NCI-H2196 (cell line): ENCODE results near the gene CACNA2D3.

Experiments
- DNase-seq: peaks from one replicate; lab custom pipeline; 2025; ENCODE audit not compliant: unreplicated experiment; lab: John Stamatoyannopoulos, UW

CACNA2D3 gene

GRCh38 chr3:54168451-54168850 is 46.1 kb downstream of the CACNA2D3 start:
- DNase-seq = no peak

- DNase-seq = no peak
These were observed 47.2 kb downstream of the CACNA2D3 start for GRCh38 chr3:54169524-54169923.

DNA sequence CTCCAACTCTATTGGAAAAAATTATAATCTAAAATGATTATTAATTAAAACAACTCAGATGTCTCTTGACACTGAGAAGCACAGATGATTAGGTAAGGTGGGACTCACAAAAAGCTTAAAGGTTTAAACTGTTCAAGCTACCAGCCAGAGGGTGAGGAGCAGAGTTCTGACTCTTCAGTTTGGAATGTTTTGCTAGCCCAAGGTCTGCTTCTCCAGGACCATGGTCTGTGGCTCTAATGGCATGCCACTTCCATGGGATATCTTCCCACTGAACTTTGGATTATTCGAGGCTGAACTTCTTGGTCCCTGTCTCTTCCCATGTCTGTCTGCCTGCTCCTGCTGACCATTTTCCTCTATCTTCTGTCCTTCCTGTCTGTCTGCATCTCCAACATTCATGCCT is 49.2 kb downstream of the CACNA2D3 start:
- DNase-seq = no peak

DNA sequence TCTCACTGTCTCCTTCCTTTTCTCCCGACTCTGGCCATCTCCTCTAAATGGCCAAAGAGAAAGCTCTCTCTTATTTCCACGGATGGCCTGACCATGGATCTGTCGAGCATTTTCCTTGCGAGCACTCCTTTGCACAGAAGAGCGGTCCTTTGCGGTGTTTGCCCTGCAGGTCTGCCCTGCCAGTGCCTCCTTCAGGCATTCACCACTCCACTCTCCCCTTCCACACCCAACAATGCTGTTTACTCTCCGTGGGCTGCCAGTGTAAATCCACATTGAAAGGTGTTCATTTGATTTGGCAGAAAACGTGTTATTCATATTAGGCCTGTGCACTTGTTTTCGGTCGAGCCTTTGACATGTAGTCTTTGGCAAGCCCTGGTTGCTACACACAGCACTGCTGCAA is 49.6 kb downstream of the CACNA2D3 start:
- no peak for DNase-seq

DNA sequence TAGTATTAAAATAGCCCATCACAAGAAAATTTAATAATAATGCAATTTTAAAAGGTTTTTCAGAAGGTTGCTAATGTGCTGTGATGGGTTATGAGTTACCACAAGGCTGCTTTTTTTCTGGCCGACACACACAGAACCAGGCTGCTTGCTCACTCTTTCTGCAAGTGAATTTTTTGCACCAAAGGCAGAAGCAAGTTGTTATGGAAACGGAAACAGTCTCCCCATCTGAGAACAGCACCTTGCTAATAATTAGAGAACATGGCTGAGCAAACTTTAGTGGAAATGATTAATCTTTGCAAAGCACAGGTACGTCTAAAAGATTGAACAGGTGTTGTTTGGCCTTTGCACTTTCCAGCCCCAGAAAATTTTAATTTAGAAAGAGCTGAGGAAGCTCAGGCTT is 51.0 kb downstream of the CACNA2D3 start:
- DNase-seq = no peak

DNA sequence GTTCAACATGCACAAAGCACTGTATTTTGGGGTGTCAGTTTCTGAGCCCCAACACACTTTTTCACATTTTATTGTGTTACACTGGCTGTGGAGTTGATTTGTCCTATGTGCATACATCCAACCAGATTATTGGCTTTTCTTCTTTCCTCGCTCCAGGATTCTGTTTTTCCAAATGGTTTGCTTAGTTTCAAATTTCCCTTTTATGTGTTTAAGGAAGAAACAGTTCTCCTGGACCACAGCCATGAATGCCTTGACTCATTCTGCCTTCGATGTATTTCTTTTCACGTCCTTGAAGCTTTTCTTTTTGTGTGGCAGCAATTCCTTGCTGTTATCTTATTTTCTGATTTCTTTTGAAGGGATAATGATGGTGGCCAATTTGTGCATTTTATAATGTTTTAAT is 53.8 kb downstream of the CACNA2D3 start:
- peak; percentile 42 for DNase-seq

GRCh38 chr3:54177816-54178215 is 55.5 kb downstream of the CACNA2D3 start:
- no peak for DNase-seq

DNA sequence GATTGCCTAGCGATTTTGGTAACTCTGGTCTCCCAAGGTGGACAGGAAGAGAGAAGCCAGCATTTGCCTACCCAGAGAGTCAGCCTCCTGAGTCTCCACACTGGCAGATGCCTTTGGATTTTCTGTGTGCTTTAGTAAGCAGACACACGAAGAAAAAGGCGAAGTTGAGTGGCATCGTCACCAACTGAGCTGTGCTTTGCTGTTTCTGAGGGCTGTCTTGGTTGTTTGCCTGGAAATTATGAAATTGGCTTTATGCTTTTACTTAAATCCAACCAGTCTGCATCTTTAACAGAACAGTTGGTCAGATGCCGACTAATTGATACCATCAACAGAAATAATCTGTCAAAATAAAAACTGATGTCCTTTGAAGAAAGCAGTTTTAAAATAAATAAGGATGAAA is 56.0 kb downstream of the CACNA2D3 start:
- no peak for DNase-seq

DNA sequence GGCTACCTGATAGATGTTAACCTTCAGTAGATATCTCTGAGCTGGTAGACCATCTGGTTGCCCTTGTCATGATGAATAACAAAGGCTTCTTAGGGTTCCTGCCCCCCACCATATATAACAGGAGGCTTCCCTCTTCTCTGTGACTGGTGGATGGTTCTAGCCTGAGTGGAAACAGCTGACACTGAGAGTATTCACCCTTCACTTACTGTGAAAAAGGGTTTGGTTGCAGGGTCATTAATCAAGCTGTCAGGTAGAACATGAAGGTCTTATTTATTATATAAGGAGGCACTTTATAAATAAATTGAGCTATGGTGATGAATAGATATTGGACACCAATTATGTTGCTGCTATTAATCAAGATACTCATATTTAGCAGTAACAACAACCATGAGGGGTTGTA is 58.6 kb downstream of the CACNA2D3 start:
- DNase-seq = no peak

- no peak for DNase-seq
These were observed 59.9 kb downstream of the CACNA2D3 start for GRCh38 chr3:54182242-54182641.

GRCh38 chr3:54185740-54186139 is 63.4 kb downstream of the CACNA2D3 start:
- no peak for DNase-seq

DNA sequence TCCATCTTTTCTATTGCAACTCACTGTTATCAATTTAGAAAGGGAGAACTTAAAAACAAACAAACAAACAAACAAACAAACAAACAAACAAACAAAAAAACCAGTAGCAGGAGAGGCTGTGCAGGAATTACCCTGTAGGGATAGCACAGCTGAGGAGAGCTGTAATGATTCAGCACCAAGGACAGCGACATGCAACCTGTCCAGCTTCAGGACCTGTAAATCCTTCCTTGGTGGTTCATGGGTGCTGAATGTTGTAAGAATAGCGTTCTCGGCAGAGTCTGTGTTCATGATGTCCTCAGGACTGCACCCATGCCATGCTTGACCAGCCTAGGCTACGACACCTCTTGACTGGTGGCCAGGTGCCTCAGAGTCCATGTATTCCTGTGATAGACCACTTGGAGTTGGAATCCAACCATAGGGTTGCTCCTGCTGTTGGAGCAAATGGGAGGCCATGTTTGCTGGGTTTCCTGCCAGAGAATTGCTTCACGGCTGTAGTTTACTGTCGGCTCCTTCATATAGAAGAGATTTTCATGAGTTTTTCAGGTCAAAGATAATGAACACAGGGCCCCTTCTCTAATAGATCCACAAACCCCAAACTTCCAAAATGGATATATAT is 65.9 kb downstream of the CACNA2D3 start:
- DNase-seq = no peak

DNA sequence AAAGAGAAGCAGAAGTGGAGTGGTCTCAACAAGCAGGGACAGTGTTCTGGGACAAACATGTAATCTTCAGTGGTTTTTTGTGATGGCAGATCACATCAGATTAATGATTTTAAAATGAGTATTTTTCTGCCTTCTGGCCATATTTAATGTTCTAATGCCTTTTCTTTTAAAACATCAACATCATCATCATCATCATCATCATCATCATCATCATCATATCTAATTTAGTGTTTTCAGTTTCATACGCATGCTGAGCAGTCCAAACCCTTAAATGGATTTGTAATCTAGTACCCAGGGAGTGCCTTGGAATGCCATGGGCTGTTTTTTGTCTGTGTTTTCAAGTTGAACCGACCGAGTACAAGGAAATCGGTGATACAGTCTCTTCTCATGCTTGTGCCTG is 68.9 kb downstream of the CACNA2D3 start:
- no peak for DNase-seq

DNA sequence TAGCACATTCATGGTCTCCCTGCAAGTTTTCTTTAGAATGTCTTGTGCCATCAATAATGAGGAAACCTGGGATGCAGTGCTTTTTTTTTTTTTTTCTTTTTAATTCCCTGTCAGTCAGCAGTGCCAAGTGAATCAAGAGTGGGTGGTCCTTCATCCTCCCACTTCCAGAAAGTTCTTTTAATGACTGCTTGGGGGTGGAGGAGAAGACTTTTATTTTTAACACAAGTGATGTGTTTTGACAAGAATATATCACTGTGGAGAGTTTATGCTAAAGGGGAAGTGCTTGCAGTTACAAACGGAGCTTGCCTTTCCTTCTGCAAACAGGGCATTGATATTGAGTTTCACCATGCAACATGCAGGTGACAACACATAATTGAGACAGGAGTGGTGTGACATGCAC is 69.7 kb downstream of the CACNA2D3 start:
- DNase-seq = no peak

DNA sequence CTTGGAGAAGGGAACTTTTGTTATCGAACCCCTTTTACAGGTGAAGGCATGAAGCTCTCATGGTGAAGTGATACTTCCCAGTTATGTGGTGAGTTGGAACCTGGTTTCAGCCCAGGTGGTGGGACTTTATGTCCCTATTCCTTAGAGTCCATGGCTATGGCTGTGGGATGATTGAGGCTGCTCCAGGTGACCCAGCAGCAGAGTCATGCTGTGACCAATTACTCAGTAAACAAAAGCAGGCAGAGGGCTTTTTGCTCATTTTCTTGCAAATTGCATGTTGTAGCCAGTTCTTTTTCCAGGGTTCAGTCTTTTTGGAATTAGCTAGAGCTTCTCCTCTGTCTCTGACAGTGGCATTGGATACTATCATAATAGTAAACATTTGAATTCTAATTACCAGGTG is 70.7 kb downstream of the CACNA2D3 start:
- DNase-seq = no peak

GRCh38 chr3:54196360-54196991 is 74.1 kb downstream of the CACNA2D3 start:
- no peak for DNase-seq

DNA sequence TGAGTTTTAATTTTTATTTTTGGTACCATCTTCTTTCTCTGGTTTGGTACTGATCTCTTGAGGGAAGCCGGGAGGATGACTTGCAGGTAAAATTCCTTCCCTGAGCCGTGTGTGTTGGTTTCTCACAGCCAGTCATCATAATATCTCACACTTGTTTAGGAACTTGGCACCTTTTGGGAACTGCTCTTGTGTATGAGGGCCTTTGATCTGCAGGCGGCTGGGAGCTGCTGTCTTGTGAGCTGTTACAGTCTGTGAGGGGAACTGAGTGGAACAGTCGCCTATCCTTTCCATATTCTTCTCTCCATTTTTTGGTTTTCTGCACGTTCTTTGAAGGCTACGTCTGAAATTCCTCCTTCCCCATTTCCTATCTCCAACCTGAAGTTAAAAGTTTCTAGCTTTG is 75.2 kb downstream of the CACNA2D3 start:
- no peak for DNase-seq

- no peak for DNase-seq
These were observed 76.2 kb downstream of the CACNA2D3 start for GRCh38 chr3:54198556-54198955.

- DNase-seq = no peak
These were observed 79.7 kb downstream of the CACNA2D3 start for GRCh38 chr3:54202054-54202453.

- DNase-seq = no peak
These were observed 80.4 kb downstream of the CACNA2D3 start for GRCh38 chr3:54202651-54203248.

- DNase-seq = no peak
These were observed 84.5 kb downstream of the CACNA2D3 start for GRCh38 chr3:54206874-54207273.

DNA sequence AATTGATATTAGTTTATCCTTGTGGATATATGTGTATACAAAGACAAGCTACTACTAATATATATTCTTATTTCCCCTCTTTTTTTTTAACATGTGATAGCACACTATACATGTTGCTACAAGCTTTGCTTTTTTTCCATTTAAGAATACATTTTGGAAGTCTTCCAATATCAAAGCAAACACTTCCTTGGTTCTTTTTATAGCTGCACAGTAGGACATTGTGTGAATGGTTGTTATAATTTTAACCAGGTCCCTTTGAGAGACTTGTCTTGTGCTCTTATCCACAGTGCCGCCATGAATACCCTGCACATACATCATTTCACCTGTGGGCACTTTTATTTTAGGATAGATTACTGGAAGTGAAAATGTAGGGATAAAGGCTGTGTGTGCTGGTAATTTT is 88.7 kb downstream of the CACNA2D3 start:
- peak; percentile 10 for DNase-seq

DNA sequence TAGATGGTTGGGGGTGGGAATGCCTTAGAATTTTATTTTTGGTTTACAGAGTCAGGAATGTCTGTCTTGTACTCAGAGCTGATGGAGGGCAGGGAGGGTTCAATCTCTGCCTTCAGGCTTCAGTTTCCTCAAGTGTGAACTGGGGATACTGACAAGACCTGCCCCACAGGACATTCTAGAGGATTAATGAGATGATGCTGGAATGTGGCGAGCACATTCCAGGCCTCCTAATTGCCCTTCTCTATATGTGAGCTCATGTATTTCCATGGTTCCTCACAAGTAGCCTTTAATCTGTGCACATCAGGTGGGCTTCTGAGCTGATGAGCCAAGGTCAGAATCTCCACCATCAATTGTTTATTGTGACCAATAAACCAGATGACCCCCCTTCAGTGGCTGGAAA is 90.4 kb downstream of the CACNA2D3 start:
- DNase-seq = no peak
